Testis (tissue), 2 donors: ENCODE measurements around the gene LRRFIP2.

ENCODE experiments used
- POLR2A ChIP-seq: fragments of 450-650 bp; IDR thresholded peaks from one replicate; pipeline ENCODE4 v1.6.1; 2017; ENCODE audit warnings: antibody characterized with exemption, mild to moderate bottlenecking, moderate library complexity
- TF ChIP-seq, protein P1 (sequence below), 3 experiments: fragments of 450-650 bp in 2 of 3; fragments of 200-600 bp in 1 of 3; sonication (generic) in 1 of 3; IDR thresholded peaks; one replicate each; pipeline ENCODE4 v1.5.1; 2016 to 2019; ENCODE audit warnings: antibody characterized with exemption in 3 of 3, mild to moderate bottlenecking in 2 of 3, moderate library complexity in 1 of 3

DNA sequence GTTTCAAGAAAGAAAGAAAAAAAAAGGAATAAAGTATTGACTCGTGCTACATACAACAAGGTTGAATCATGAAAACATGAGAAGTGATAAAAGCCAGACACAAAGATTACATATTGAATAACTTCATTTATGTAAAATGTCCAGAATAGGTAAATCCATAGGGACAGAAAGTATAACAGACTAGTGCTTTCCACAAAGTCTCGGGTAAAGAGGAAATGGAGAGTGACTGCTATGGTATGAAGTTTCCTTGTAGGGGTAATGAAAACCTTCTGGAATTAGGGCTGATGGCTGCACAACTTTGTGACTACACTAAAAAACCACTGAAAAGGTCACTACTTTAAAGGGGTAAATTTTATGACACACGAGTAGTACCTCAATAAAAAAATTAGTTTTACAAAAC is 13.0 kb downstream of the LRRFIP2 start:
- TF ChIP-seq, protein P1, sequence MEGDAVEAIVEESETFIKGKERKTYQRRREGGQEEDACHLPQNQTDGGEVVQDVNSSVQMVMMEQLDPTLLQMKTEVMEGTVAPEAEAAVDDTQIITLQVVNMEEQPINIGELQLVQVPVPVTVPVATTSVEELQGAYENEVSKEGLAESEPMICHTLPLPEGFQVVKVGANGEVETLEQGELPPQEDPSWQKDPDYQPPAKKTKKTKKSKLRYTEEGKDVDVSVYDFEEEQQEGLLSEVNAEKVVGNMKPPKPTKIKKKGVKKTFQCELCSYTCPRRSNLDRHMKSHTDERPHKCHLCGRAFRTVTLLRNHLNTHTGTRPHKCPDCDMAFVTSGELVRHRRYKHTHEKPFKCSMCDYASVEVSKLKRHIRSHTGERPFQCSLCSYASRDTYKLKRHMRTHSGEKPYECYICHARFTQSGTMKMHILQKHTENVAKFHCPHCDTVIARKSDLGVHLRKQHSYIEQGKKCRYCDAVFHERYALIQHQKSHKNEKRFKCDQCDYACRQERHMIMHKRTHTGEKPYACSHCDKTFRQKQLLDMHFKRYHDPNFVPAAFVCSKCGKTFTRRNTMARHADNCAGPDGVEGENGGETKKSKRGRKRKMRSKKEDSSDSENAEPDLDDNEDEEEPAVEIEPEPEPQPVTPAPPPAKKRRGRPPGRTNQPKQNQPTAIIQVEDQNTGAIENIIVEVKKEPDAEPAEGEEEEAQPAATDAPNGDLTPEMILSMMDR (IDR thresholded peaks at IDR 0.05), result no peak
- no peak for TF ChIP-seq POLR2A
